ENCODE measurements around the gene TPCN2.

Gene TPCN2

DNA sequence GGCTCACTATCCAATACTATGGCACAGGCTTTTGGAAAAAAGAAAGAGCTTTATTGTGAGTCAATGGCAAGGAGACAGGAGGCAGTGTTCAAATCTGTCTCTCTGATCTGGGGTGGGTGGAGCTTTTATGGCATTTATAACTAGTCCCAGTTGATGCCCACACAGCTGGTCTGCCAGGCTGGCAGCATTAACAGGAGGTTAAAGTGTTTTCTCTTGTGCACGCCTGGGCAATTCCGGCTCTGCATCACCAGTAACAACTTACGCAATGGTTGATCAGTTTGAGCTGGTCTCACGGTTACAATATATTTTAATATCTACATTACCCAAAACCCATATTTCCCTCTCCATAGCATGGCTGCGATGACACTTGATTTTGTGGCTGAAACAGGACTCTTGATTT is 91.9 kb downstream of the TPCN2 start:
- Histone ChIP-seq H3K36me3 (peaks cover 15 to 45% (median 19%) of the 10 kb centered on the region in 3 donors), H3K4me3 (no peak overlapping the region), H3K27me3 (no peaks in the 10 kb centered on the region), H3K9me3 (peaks cover 0 to 6% (median 2%) of the 10 kb centered on the region in 3 donors), H3K4me1 (no peaks in the 10 kb centered on the region), H3K27ac (no peak overlapping the region)
- intact Hi-C loops (cut with DNase I; ENCODE audit: low total_unique reads) = no loop called here
- TF ChIP-seq CTCF (IDR thresholded peaks at IDR 0.05) = no peak
- no peak for DNase-seq

- H3K36me3 ChIP-seq = peaks cover 11 to 53% (median 21%) of the 10 kb centered on the region in 3 donors
- intact Hi-C loops (cut with DNase I; ENCODE audit: low total_unique reads) = no loop called here
- no peaks in the 10 kb centered on the region for H3K4me1 ChIP-seq
- DNase-seq = peak in 1 of 2 donors; percentile 9
- H3K9me3 ChIP-seq = peaks cover 0 to 13% (median 12%) of the 10 kb centered on the region in 3 donors
- no peaks in the 10 kb centered on the region for H3K27me3 ChIP-seq
- TF ChIP-seq CTCF (IDR thresholded peaks at IDR 0.05) = no peak
- H3K27ac ChIP-seq = no peak overlapping the region
- H3K4me3 ChIP-seq = no peak overlapping the region
These were observed 93.0 kb downstream of the TPCN2 start for GRCh38 chr11:69141742-69142141.

- no peak for TF ChIP-seq CTCF (IDR thresholded peaks at IDR 0.05)
- no peaks in the 10 kb centered on the region for H3K4me1 ChIP-seq
- peaks cover 9 to 46% (median 25%) of the 10 kb centered on the region in 3 donors for H3K36me3 ChIP-seq
- no peaks in the 10 kb centered on the region for H3K27me3 ChIP-seq
- H3K4me3 ChIP-seq = no peak overlapping the region
- intact Hi-C loops (cut with DNase I; ENCODE audit: low total_unique reads) = no loop called here
- peaks cover 0 to 19% (median 12%) of the 10 kb centered on the region in 3 donors for H3K9me3 ChIP-seq
- DNase-seq = peak in 1 of 2 donors; percentile 13
- H3K27ac ChIP-seq = no peak overlapping the region
These were observed 94.2 kb downstream of the TPCN2 start for GRCh38 chr11:69142895-69143294.

GRCh38 chr11:69144316-69145049 is 95.8 kb downstream of the TPCN2 start:
- no peak for TF ChIP-seq CTCF (IDR thresholded peaks at IDR 0.05)
- Histone ChIP-seq H3K4me3 (no peak overlapping the region), H3K4me1 (no peaks in the 10 kb centered on the region), H3K27me3 (no peaks in the 10 kb centered on the region), H3K27ac (no peak overlapping the region), H3K9me3 (peaks cover 0 to 19% (median 12%) of the 10 kb centered on the region in 3 donors), H3K36me3 (peaks cover 9 to 45% (median 18%) of the 10 kb centered on the region in 3 donors)
- DNase-seq = peak in 1 of 2 donors; percentile 21
- intact Hi-C loops (cut with DNase I; ENCODE audit: low total_unique reads) = no loop called here

DNA sequence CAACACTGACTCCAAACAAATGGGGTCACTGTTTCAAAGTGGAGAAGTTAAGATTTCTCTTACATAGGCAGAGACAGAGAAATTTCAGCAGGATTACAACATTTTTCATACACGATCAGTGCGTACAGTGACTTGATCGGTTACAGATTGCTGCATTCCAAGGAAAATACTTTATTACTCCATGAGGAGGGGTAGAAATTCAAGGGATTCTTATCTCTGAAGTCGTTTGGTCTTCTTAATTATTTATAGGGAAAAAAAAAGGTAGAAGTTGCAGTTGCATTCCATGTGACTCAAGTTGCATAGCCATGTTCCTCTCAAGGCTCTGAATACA is 96.3 kb downstream of the TPCN2 start:
- Histone ChIP-seq H3K36me3 (peaks cover 9 to 45% (median 18%) of the 10 kb centered on the region in 3 donors), H3K27ac (no peak overlapping the region), H3K4me3 (no peak overlapping the region), H3K4me1 (no peaks in the 10 kb centered on the region), H3K9me3 (peaks cover 0 to 19% (median 12%) of the 10 kb centered on the region in 3 donors), H3K27me3 (no peaks in the 10 kb centered on the region)
- no peak for TF ChIP-seq CTCF (IDR thresholded peaks at IDR 0.05)
- DNase-seq = no peak
- intact Hi-C loops (cut with DNase I; ENCODE audit: low total_unique reads) = no loop called here

Data from tibial artery (tissue), 4 donors.